H54 (cell line): ENCODE measurements around the gene SPOCD1.
A peak's percentile ranks its signal among the peaks of the same experiment; 100 is the strongest.

Source experiments
- DNase-seq: peaks from one replicate; pipeline ENCODE4 v3.0.0; 2011; ENCODE audit warnings: low spot score, mixed read lengths; ENCODE audit not compliant: insufficient read length
- FAIRE-seq: peaks from 3 replicates; lab custom pipeline; 2011; peaks lifted over from hg19 to GRCh38; lab: Jason Lieb, UNC
- POLR2A ChIP-seq: IDR thresholded peaks from 2 replicates; pipeline ENCODE4 v1.6.1; 2011; ENCODE audit warnings: low read depth, mild to moderate bottlenecking, low read length

Gene SPOCD1

GRCh38 chr1:31799895-31800673 is 15.7 kb downstream of the SPOCD1 start:
- DNase-seq (no peak), FAIRE-seq (no peak)
- TF ChIP-seq POLR2A = no peak

GRCh38 chr1:31799196-31799894 is 16.5 kb downstream of the SPOCD1 start:
- DNase-seq (no peak), FAIRE-seq (no peak)
- no peak for TF ChIP-seq POLR2A

- FAIRE-seq (peak; percentile 72), DNase-seq (peak; percentile 85)
- no peak for TF ChIP-seq POLR2A
Observed at GRCh38 chr1:31798433-31799195, 17.2 kb downstream of the SPOCD1 start.

GRCh38 chr1:31798086-31798432 is 17.8 kb downstream of the SPOCD1 start:
- FAIRE-seq = no peak
- no peak for DNase-seq
- TF ChIP-seq POLR2A = no peak

- no peak for FAIRE-seq
- no peak for TF ChIP-seq POLR2A
- no peak for DNase-seq
Observed at GRCh38 chr1:31797216-31797615, 18.6 kb downstream of the SPOCD1 start.

GRCh38 chr1:31796707-31797106 is 19.1 kb downstream of the SPOCD1 start:
- FAIRE-seq (no peak), DNase-seq (no peak)
- no peak for TF ChIP-seq POLR2A

- no peak for FAIRE-seq
- DNase-seq = no peak
- no peak for TF ChIP-seq POLR2A
Observed at GRCh38 chr1:31795801-31796621, 19.8 kb downstream of the SPOCD1 start.

- TF ChIP-seq POLR2A = no peak
- no peak for FAIRE-seq
- DNase-seq = no peak
Observed at GRCh38 chr1:31795096-31795675, 20.6 kb downstream of the SPOCD1 start.

- FAIRE-seq (no peak), DNase-seq (no peak)
- TF ChIP-seq POLR2A = no peak
Observed at GRCh38 chr1:31793586-31794285, 22.1 kb downstream of the SPOCD1 start.

GRCh38 chr1:31793086-31793485 is 22.7 kb downstream of the SPOCD1 start:
- no peak for TF ChIP-seq POLR2A
- no peak for DNase-seq
- FAIRE-seq = no peak

GRCh38 chr1:31792541-31792940 is 23.3 kb downstream of the SPOCD1 start:
- DNase-seq (no peak), FAIRE-seq (no peak)
- TF ChIP-seq POLR2A = no peak

GRCh38 chr1:31792116-31792515 is 23.7 kb downstream of the SPOCD1 start:
- no peak for FAIRE-seq
- TF ChIP-seq POLR2A = no peak
- no peak for DNase-seq
